ENCODE measurements around the gene TTC9. TPM values are rescaled to one million over a fixed set of nuclear protein-coding genes. Genes with fewer than 3 reads are reported as not detected.

TTC9 gene
- total and polyA plus RNA-seq, 9 of the 15 experiments (the other 6 are each of a cell fraction or from before 2014, with no cell fraction given) = 0.07 TPM; not detected in 8

DNA sequence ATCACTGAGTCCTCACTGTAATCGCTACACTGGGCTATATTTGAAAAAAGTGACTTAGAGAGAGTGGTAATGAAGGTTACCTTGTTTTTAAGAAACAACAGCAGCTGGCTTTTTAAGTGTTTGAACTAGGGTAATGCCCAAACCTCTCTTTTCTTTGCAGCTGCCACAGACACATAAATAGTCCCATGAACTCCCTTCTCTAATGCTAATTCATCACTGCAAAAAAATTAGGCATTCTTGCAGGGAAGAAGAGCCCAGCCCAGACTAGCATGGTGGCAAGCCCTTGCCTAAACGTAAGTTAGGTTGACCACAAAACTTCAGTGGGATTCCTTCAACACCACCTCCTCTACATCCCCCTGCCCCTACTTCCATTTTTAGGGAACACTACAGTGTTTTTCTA is 23.4 kb upstream of the TTC9 start (continued):
- TF ChIP-seq, protein P1, sequence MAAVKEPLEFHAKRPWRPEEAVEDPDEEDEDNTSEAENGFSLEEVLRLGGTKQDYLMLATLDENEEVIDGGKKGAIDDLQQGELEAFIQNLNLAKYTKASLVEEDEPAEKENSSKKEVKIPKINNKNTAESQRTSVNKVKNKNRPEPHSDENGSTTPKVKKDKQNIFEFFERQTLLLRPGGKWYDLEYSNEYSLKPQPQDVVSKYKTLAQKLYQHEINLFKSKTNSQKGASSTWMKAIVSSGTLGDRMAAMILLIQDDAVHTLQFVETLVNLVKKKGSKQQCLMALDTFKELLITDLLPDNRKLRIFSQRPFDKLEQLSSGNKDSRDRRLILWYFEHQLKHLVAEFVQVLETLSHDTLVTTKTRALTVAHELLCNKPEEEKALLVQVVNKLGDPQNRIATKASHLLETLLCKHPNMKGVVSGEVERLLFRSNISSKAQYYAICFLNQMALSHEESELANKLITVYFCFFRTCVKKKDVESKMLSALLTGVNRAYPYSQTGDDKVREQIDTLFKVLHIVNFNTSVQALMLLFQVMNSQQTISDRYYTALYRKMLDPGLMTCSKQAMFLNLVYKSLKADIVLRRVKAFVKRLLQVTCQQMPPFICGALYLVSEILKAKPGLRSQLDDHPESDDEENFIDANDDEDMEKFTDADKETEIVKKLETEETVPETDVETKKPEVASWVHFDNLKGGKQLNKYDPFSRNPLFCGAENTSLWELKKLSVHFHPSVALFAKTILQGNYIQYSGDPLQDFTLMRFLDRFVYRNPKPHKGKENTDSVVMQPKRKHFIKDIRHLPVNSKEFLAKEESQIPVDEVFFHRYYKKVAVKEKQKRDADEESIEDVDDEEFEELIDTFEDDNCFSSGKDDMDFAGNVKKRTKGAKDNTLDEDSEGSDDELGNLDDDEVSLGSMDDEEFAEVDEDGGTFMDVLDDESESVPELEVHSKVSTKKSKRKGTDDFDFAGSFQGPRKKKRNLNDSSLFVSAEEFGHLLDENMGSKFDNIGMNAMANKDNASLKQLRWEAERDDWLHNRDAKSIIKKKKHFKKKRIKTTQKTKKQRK (IDR thresholded peaks at IDR 0.05; ENCODE audit: borderline replicate concordance, low read depth, low read length) = no peak
- TF ChIP-seq, protein P2, sequence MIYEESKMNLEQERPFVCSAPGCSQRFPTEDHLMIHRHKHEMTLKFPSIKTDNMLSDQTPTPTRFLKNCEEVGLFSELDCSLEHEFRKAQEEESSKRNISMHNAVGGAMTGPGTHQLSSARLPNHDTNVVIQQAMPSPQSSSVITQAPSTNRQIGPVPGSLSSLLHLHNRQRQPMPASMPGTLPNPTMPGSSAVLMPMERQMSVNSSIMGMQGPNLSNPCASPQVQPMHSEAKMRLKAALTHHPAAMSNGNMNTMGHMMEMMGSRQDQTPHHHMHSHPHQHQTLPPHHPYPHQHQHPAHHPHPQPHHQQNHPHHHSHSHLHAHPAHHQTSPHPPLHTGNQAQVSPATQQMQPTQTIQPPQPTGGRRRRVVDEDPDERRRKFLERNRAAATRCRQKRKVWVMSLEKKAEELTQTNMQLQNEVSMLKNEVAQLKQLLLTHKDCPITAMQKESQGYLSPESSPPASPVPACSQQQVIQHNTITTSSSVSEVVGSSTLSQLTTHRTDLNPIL (CRISPR knock-in tag; IDR thresholded peaks at IDR 0.05) = no peak

DNA sequence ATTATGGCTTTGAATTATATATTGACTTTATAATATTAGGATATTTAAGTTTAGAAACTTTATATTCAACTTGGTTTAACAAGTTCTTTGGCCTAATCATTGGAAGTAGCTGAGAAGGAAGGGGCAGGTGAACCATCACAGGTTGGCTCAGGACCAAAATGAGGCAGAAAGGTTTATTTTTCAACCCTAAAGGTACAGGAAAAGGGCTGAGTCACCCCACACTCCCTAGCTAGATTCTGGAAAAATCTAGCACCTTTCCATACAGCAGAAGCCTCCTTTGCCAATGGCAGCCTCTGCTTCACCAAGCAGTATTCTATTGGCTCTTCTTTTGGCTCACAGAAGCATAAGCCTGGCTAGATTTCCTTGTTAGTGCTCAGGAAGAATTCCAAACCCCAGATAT is 22.0 kb upstream of the TTC9 start:
- no peaks in the 10 kb centered on the region for H4K20me1 ChIP-seq (replicated peaks; ENCODE audit: control insufficient read depth, insufficient read depth, low read length)
- ChIA-PET CTCF (ENCODE audit: low intra/inter-chr PET ratio) (no interaction called here), POLR2A (no interaction called here)
- no peak overlapping the region for H3K9ac ChIP-seq (ENCODE audit: insufficient read depth in 1 of 2, low read depth in 2 of 2, low read length in 2 of 2)
- TF ChIP-seq, protein P1 (IDR thresholded peaks at IDR 0.05; ENCODE audit: borderline replicate concordance, low read depth, low read length) = no peak
- H3K9me3 ChIP-seq (replicated peaks; ENCODE audit: control insufficient read depth, insufficient read depth, low read depth, low read length) = no peaks in the 10 kb centered on the region
- H3K4me2 ChIP-seq (ENCODE audit: insufficient read depth, low read length) = no peak overlapping the region
- H3K27ac ChIP-seq (ENCODE audit: extremely low read depth, low read depth, low read length) = no peak overlapping the region
- H3K4me3 ChIP-seq = no peak overlapping the region
- no TSS peak for BruUV-seq (replicated peaks)
- no peaks in the 10 kb centered on the region for H3K9me1 ChIP-seq (ENCODE audit: control insufficient read depth, insufficient read depth, low read length)
- H3K4me1 ChIP-seq (replicated peaks in 1 of 2; ENCODE audit: control insufficient read depth in 2 of 2, insufficient read depth in 2 of 2, low read length in 2 of 2) = no peaks in the 10 kb centered on the region
- H3K79me2 ChIP-seq (ENCODE audit: control insufficient read depth, insufficient read depth, low read length) = no peaks in the 10 kb centered on the region
- ATAC-seq = no peak
- DNase-seq (ENCODE audit: extremely low read depth in 1 of 4, low spot score in 3 of 4) = no peak
- in situ Hi-C loops (cut with MboI) = no loop called here
- intact Hi-C loops (cut with micrococcal nuclease) = loop anchor here (10.0 kb wide), 1 partner anchor 95 kb away; no protein-coding TSS in a partner anchor
- no peaks in the 10 kb centered on the region for H3K36me3 ChIP-seq (ENCODE audit: control insufficient read depth, insufficient read depth, low read length)
- no peaks in the 10 kb centered on the region for H3K27me3 ChIP-seq (ENCODE audit: control insufficient read depth in 2 of 2, insufficient read depth in 2 of 2, low read length in 2 of 2)
- no peak for FAIRE-seq
- no peak overlapping the region for H2AFZ ChIP-seq (ENCODE audit: low read depth, low read length)
